GM19023 (cell line): ENCODE results near the gene CYP4A11.
"Not testable (repeated sequence)": the region's sequence is repeated elsewhere in the genome, so short reads cannot be mapped to it uniquely, and the experiment has no call there.

ENCODE experiments used
- ATAC-seq: cut with Tn5 transposase; IDR thresholded peaks from one replicate; pipeline ENCODE4 v1.9.1; 2021; ENCODE audit warnings: mild to moderate bottlenecking, moderate library complexity; ENCODE audit not compliant: unreplicated experiment

CYP4A11 gene

GRCh38 chr1:46931151-46931550 is 10.1 kb downstream of the CYP4A11 start:
- ATAC-seq, result no peak

- ATAC-seq, result no peak
These were observed 13.9 kb downstream of the CYP4A11 start for GRCh38 chr1:46927249-46927835.

- ATAC-seq, result no peak
These were observed 30.5 kb downstream of the CYP4A11 start for GRCh38 chr1:46910790-46911189.

- ATAC-seq, result no peak
These were observed 37.8 kb downstream of the CYP4A11 start for GRCh38 chr1:46903481-46903880.

GRCh38 chr1:46900401-46900800 is 40.9 kb downstream of the CYP4A11 start:
- ATAC-seq, result no peak

- ATAC-seq, result not testable (repeated sequence)
These were observed 59.6 kb downstream of the CYP4A11 start for GRCh38 chr1:46881656-46882055.
